Endothelial cell of umbilical vein (primary cell): ENCODE data around the gene FAM98A.

Experiments
- CTCF ChIP-seq, 2 donors: IDR thresholded peaks; 1 replicate in 1 of 2; 2 replicates in 1 of 2; pipeline ENCODE4 v1.5.1; 2011; ENCODE audit warnings: low read length in 2 of 2, mild to moderate bottlenecking in 2 of 2, moderate library complexity in 2 of 2, control low read depth in 1 of 2, inconsistent platforms in 1 of 2, low read depth in 1 of 2; ENCODE audit not compliant: insufficient read depth in 1 of 2; ENCODE audit errors: extremely low read depth in 1 of 2
- EZH2 ChIP-seq: IDR thresholded peaks from 2 replicates; pipeline ENCODE4 v1.6.1; 2012; ENCODE audit warnings: borderline replicate concordance, low read depth, mild to moderate bottlenecking, moderate library complexity, low read length, inconsistent platforms; ENCODE audit not compliant: severe bottlenecking
- POLR2AphosphoS5 ChIP-seq: IDR thresholded peaks from 2 replicates; pipeline ENCODE4 v1.6.1; 2012; ENCODE audit warnings: low read depth, mild to moderate bottlenecking, control low read depth, low read length, moderate library complexity; ENCODE audit not compliant: insufficient read depth
- TF ChIP-seq, protein P1 (sequence below): IDR thresholded peaks from 2 replicates; pipeline ENCODE4 v1.6.1; 2011; ENCODE audit not compliant: insufficient read depth, insufficient read length

- TF ChIP-seq CTCF (IDR thresholded peaks at IDR 0.05; ENCODE audit: extremely low read depth in 1 of 2, insufficient read depth in 1 of 2, low read depth in 1 of 2, low read length in 2 of 2) (no peak), POLR2AphosphoS5 (no peak), EZH2 (no peak)
- TF ChIP-seq, protein P1, sequence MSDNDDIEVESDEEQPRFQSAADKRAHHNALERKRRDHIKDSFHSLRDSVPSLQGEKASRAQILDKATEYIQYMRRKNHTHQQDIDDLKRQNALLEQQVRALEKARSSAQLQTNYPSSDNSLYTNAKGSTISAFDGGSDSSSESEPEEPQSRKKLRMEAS, result no peak
Measured at GRCh38 chr2:33559328-33559727, 39.8 kb downstream of the FAM98A start.
